IMR-90 (cell line): ENCODE measurements around the gene GCC1.

ENCODE experiments used
- BHLHE40 ChIP-seq: fragments of 150-350 bp; IDR thresholded peaks from 2 replicates; pipeline ENCODE4 v1.6.1; 2016; ENCODE audit warnings: mild to moderate bottlenecking, low read depth, low read length
- CEBPB ChIP-seq: IDR thresholded peaks from 2 replicates; pipeline ENCODE4 v1.6.1; 2012; ENCODE audit warnings: low read depth, low read length, improper control_type of control experiment
- CHD1 ChIP-seq: IDR thresholded peaks from 2 replicates; pipeline ENCODE4 v1.6.1; 2012; ENCODE audit warnings: low read depth, low read length, improper control_type of control experiment
- ELK1 ChIP-seq: fragments of 150-350 bp; IDR thresholded peaks from 2 replicates; pipeline ENCODE4 v1.6.1; 2016; ENCODE audit warnings: low read depth, mild to moderate bottlenecking, low read length, moderate library complexity, borderline replicate concordance
- FOS ChIP-seq: fragments of 150-350 bp; IDR thresholded peaks from 2 replicates; pipeline ENCODE4 v1.6.1; 2016; ENCODE audit warnings: low read depth, low read length
- MXI1 ChIP-seq: IDR thresholded peaks from 2 replicates; pipeline ENCODE4 v1.6.1; 2012; ENCODE audit warnings: low read depth, mild to moderate bottlenecking, low read length, moderate library complexity, borderline replicate concordance
- NFE2L2 ChIP-seq: fragments of 150-350 bp; IDR thresholded peaks from 2 replicates; pipeline ENCODE4 v1.6.1; 2016; ENCODE audit warnings: low read depth, mild to moderate bottlenecking, low read length
- POLR2A ChIP-seq: IDR thresholded peaks from 2 replicates; pipeline ENCODE4 v1.6.1; 2012; ENCODE audit warnings: mild to moderate bottlenecking, low read depth, low read length
- RAD21 ChIP-seq: IDR thresholded peaks from 2 replicates; pipeline ENCODE4 v1.6.1; 2012; ENCODE audit warnings: low read length, improper control_type of control experiment
- RCOR1 ChIP-seq: IDR thresholded peaks from 2 replicates; pipeline ENCODE4 v1.6.1; 2012; ENCODE audit warnings: mild to moderate bottlenecking, low read length, improper control_type of control experiment; ENCODE audit not compliant: insufficient replicate concordance
- RFX5 ChIP-seq: IDR thresholded peaks from 2 replicates; pipeline ENCODE4 v1.8.0; 2012; ENCODE audit warnings: low read depth, mild to moderate bottlenecking, low read length, moderate library complexity
- SMC3 ChIP-seq: fragments of 150-350 bp; IDR thresholded peaks from 2 replicates; pipeline ENCODE4 v1.6.1; 2016; ENCODE audit warnings: low read depth, mild to moderate bottlenecking, antibody characterized with exemption, low read length, moderate library complexity
- TF ChIP-seq, protein P1 (sequence below): conservative IDR thresholded peaks from 2 replicates; pipeline ENCODE4 v1.5.1; 2012; ENCODE audit warnings: mild to moderate bottlenecking, low read depth, low read length, improper control_type of control experiment

GRCh38 chr7:127582361-127582760 is 3.0 kb downstream of the GCC1 start:
- TF ChIP-seq, protein P1, sequence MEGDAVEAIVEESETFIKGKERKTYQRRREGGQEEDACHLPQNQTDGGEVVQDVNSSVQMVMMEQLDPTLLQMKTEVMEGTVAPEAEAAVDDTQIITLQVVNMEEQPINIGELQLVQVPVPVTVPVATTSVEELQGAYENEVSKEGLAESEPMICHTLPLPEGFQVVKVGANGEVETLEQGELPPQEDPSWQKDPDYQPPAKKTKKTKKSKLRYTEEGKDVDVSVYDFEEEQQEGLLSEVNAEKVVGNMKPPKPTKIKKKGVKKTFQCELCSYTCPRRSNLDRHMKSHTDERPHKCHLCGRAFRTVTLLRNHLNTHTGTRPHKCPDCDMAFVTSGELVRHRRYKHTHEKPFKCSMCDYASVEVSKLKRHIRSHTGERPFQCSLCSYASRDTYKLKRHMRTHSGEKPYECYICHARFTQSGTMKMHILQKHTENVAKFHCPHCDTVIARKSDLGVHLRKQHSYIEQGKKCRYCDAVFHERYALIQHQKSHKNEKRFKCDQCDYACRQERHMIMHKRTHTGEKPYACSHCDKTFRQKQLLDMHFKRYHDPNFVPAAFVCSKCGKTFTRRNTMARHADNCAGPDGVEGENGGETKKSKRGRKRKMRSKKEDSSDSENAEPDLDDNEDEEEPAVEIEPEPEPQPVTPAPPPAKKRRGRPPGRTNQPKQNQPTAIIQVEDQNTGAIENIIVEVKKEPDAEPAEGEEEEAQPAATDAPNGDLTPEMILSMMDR: no peak
- TF ChIP-seq ELK1 (no peak), MXI1 (no peak), RFX5 (no peak), BHLHE40 (no peak), CEBPB (no peak), NFE2L2 (no peak), SMC3 (no peak), POLR2A (no peak), FOS (no peak), RAD21 (no peak), RCOR1 (no peak), CHD1 (no peak)
